Measurements from ENCODE around the gene KSR2. TPM values are rescaled to one million over a fixed set of nuclear protein-coding genes. Genes with fewer than 3 reads are reported as not detected.

KSR2 gene
- total RNA-seq, 2 donors from 2014 or later = 0.07 TPM; not detected in 1

- ATAC-seq (ENCODE audit: insufficient number of reproducible peaks, low FRiP score, low read depth) (no peak), DNase-seq (ENCODE audit: low spot score) (no peak)
- TF ChIP-seq CTCF (IDR thresholded peaks at IDR 0.05) = no peak
- Histone ChIP-seq H3K9me3 (no peaks in the 10 kb centered on the region), H3K27me3 (replicated peaks; ENCODE audit: insufficient read depth) (no peaks in the 10 kb centered on the region), H3K4me3 (no peak overlapping the region), H3K36me3 (no peaks in the 10 kb centered on the region), H3K4me1 (ENCODE audit: control insufficient read depth in 1 of 2, low read depth in 2 of 2) (no peaks in the 10 kb centered on the region), H3K27ac (no peak overlapping the region)
Measured at GRCh38 chr12:117521346-117521745, 447.4 kb downstream of the KSR2 start.

- ATAC-seq (ENCODE audit: insufficient number of reproducible peaks, low FRiP score, low read depth) = no peak
- H3K9me3 ChIP-seq = no peaks in the 10 kb centered on the region
- H3K27me3 ChIP-seq (replicated peaks; ENCODE audit: insufficient read depth) = no peaks in the 10 kb centered on the region
- no peak overlapping the region for H3K27ac ChIP-seq
- H3K4me1 ChIP-seq (ENCODE audit: control insufficient read depth in 1 of 2, low read depth in 2 of 2) = peaks cover 0 to 7% of the 10 kb centered on the region in 2 donors
- DNase-seq (ENCODE audit: low spot score) = no peak
- TF ChIP-seq CTCF (IDR thresholded peaks at IDR 0.05) = no peak
- no peak overlapping the region for H3K4me3 ChIP-seq
- no peaks in the 10 kb centered on the region for H3K36me3 ChIP-seq
Measured at GRCh38 chr12:117518594-117519270, 450.1 kb downstream of the KSR2 start.

- no peak for TF ChIP-seq CTCF (IDR thresholded peaks at IDR 0.05)
Measured at GRCh38 chr12:117517219-117517739, 451.5 kb downstream of the KSR2 start.

GRCh38 chr12:117516034-117516433, 452.8 kb downstream of the KSR2 start:
- Histone ChIP-seq H3K27me3 (replicated peaks; ENCODE audit: insufficient read depth) (no peaks in the 10 kb centered on the region), H3K4me3 (no peak overlapping the region), H3K36me3 (no peaks in the 10 kb centered on the region), H3K27ac (no peak overlapping the region), H3K4me1 (ENCODE audit: control insufficient read depth in 1 of 2, low read depth in 2 of 2) (peaks cover 0 to 9% of the 10 kb centered on the region in 2 donors), H3K9me3 (no peaks in the 10 kb centered on the region)
- ATAC-seq (ENCODE audit: insufficient number of reproducible peaks, low FRiP score, low read depth) (no peak), DNase-seq (ENCODE audit: low spot score) (no peak)
- no peak for TF ChIP-seq CTCF (IDR thresholded peaks at IDR 0.05)

More at GRCh38 chr12:117517219-117517739, 451.5 kb downstream of the KSR2 start:
- no peak overlapping the region for H3K4me3 ChIP-seq
- H3K4me1 ChIP-seq (ENCODE audit: control insufficient read depth in 1 of 2, low read depth in 2 of 2) = peaks cover 0 to 9% of the 10 kb centered on the region in 2 donors
- ATAC-seq (ENCODE audit: insufficient number of reproducible peaks, low FRiP score, low read depth) (no peak), DNase-seq (ENCODE audit: low spot score) (no peak)
- H3K36me3 ChIP-seq = no peaks in the 10 kb centered on the region
- no peaks in the 10 kb centered on the region for H3K27me3 ChIP-seq (replicated peaks; ENCODE audit: insufficient read depth)
- H3K9me3 ChIP-seq = no peaks in the 10 kb centered on the region
- H3K27ac ChIP-seq = no peak overlapping the region

GRCh38 chr12:117514016-117514415, 454.8 kb downstream of the KSR2 start:
- Histone ChIP-seq H3K27me3 (replicated peaks; ENCODE audit: insufficient read depth) (no peaks in the 10 kb centered on the region), H3K9me3 (no peaks in the 10 kb centered on the region), H3K27ac (no peak overlapping the region), H3K36me3 (no peaks in the 10 kb centered on the region), H3K4me3 (no peak overlapping the region), H3K4me1 (ENCODE audit: control insufficient read depth in 1 of 2, low read depth in 2 of 2) (peaks cover 0 to 9% of the 10 kb centered on the region in 2 donors)
- DNase-seq (ENCODE audit: low spot score) = no peak
- no peak for ATAC-seq (ENCODE audit: insufficient number of reproducible peaks, low FRiP score, low read depth)
- no peak for TF ChIP-seq CTCF (IDR thresholded peaks at IDR 0.05)
